Lower lobe of right lung (tissue), 2 donors: Measurements from ENCODE around the gene TUFM. TPM values are rescaled to one million over a fixed set of nuclear protein-coding genes. Genes with fewer than 3 reads are reported as not detected.
"Not testable (repeated sequence)": the region's sequence is repeated elsewhere in the genome, so short reads cannot be mapped to it uniquely, and the experiment has no call there.

Experiments
- ATAC-seq, 2 donors: fragments of 200-7000 bp; cut with Tn5 transposase; one replicate each; pipeline ENCODE4 v1.9.1; 2020 to 2022; ENCODE audit warnings: mild to moderate bottlenecking in 2 of 2, moderate library complexity in 2 of 2
- DNase-seq: peaks from one replicate; pipeline ENCODE4 v3.0.0-alpha.2; 2020
- H3K27ac ChIP-seq: fragments of 200-600 bp; one replicate; pipeline ENCODE4 v1.8.0; 2022
- H3K27me3 ChIP-seq: fragments of 200-600 bp; one replicate; pipeline ENCODE4 v1.8.0; 2022; ENCODE audit warnings: low read depth
- H3K36me3 ChIP-seq: fragments of 200-600 bp; one replicate; pipeline ENCODE4 v1.8.0; 2022; ENCODE audit warnings: mild to moderate bottlenecking
- H3K4me1 ChIP-seq: fragments of 200-600 bp; one replicate; pipeline ENCODE4 v1.8.0; 2022
- H3K4me3 ChIP-seq: fragments of 200-600 bp; one replicate; pipeline ENCODE4 v1.8.0; 2022; ENCODE audit warnings: mild to moderate bottlenecking
- H3K9me3 ChIP-seq: fragments of 200-600 bp; one replicate; pipeline ENCODE4 v1.8.0; 2022
- CTCF ChIP-seq: fragments of 200-600 bp; IDR thresholded peaks from one replicate; pipeline ENCODE4 v1.8.0; 2022; ENCODE audit warnings: antibody characterized with exemption, mild to moderate bottlenecking
- intact Hi-C: fragments of 100-400 bp; cut with DNase I; formaldehyde crosslinking; loops from one replicate; pipeline ENCODE4 v1.11.0; 2022
- total RNA-seq: library from RNA; stranded (reverse); fragmentation: NEBNext Ultra II Directional; extraction: Animal tissue kit (Norgen Biotek cat#: 25700); gene quantifications from one replicate; pipeline ENCODE4 v1.2.1, GENCODE V29; 2021
- donor health status: DM: no; HTN: yes; CAD: no; lungs with severe emphysema.

Gene TUFM
- total RNA-seq, 1 donor from 2014 or later: 112 TPM

- no peak for ATAC-seq
- Histone ChIP-seq H3K27me3 (peaks cover 10% of the 10 kb centered on the region), H3K4me1 (no peaks in the 10 kb centered on the region), H3K36me3 (no peaks in the 10 kb centered on the region), H3K4me3 (no peak overlapping the region), H3K9me3 (no peaks in the 10 kb centered on the region), H3K27ac (no peak overlapping the region)
- no peak for TF ChIP-seq CTCF
- DNase-seq: no peak
- intact Hi-C loops: no loop called here
Measured at GRCh38 chr16:28886945-28887344, 40.8 kb upstream of the TUFM start.

GRCh38 chr16:28884045-28884444 is 37.9 kb upstream of the TUFM start:
- H3K4me3 ChIP-seq: no peak overlapping the region
- intact Hi-C loops: no loop called here
- no peak for ATAC-seq

GRCh38 chr16:28883221-28883996 is 37.3 kb upstream of the TUFM start:
- no peaks in the 10 kb centered on the region for H3K9me3 ChIP-seq
- no peak for ATAC-seq
- no peak for DNase-seq
- H3K4me1 ChIP-seq: peaks cover 15% of the 10 kb centered on the region
- intact Hi-C loops: no loop called here
- H3K27ac ChIP-seq: no peak overlapping the region
- TF ChIP-seq CTCF: no peak
- no peaks in the 10 kb centered on the region for H3K36me3 ChIP-seq
- no peak overlapping the region for H3K4me3 ChIP-seq
- peaks cover 10% of the 10 kb centered on the region for H3K27me3 ChIP-seq

More at GRCh38 chr16:28884045-28884444, 37.9 kb upstream of the TUFM start:
- Histone ChIP-seq H3K27ac (no peak overlapping the region), H3K9me3 (no peaks in the 10 kb centered on the region), H3K27me3 (peaks cover 10% of the 10 kb centered on the region), H3K36me3 (no peaks in the 10 kb centered on the region), H3K4me1 (peaks cover 13% of the 10 kb centered on the region)
- no peak for TF ChIP-seq CTCF
- no peak for DNase-seq

- no peak for ATAC-seq
- no peak for DNase-seq
- TF ChIP-seq CTCF: no peak
Measured at GRCh38 chr16:28882551-28883160, 36.5 kb upstream of the TUFM start.

GRCh38 chr16:28881565-28881964 is 35.4 kb upstream of the TUFM start:
- ATAC-seq, DNase-seq, intact Hi-C loops: not testable (repeated sequence)

More at GRCh38 chr16:28882551-28883160, 36.5 kb upstream of the TUFM start:
- Histone ChIP-seq H3K27me3 (peaks cover 10% of the 10 kb centered on the region), H3K9me3 (no peaks in the 10 kb centered on the region), H3K27ac (no peak overlapping the region), H3K4me3 (no peak overlapping the region), H3K36me3 (no peaks in the 10 kb centered on the region), H3K4me1 (peaks cover 15% of the 10 kb centered on the region)
- intact Hi-C loops: no loop called here

GRCh38 chr16:28880955-28881354 is 34.8 kb upstream of the TUFM start:
- ATAC-seq: no peak
- no peak for TF ChIP-seq CTCF

More at GRCh38 chr16:28881565-28881964, 35.4 kb upstream of the TUFM start:
- not testable (repeated sequence) for H3K4me3 ChIP-seq, H3K27me3 ChIP-seq, H3K9me3 ChIP-seq, H3K27ac ChIP-seq, H3K36me3 ChIP-seq
- peaks cover 15% of the 10 kb centered on the region for H3K4me1 ChIP-seq

More at GRCh38 chr16:28880955-28881354, 34.8 kb upstream of the TUFM start:
- H3K27ac ChIP-seq: no peak overlapping the region
- no peak for DNase-seq
- H3K27me3 ChIP-seq: peaks cover 10% of the 10 kb centered on the region
- no peaks in the 10 kb centered on the region for H3K9me3 ChIP-seq
- no peaks in the 10 kb centered on the region for H3K36me3 ChIP-seq
- intact Hi-C loops: no loop called here
- H3K4me1 ChIP-seq: peaks cover 15% of the 10 kb centered on the region
- no peak overlapping the region for H3K4me3 ChIP-seq
